Prostate gland (tissue), 2 donors: ENCODE results near the gene RHBDF2.

ENCODE experiments used
- POLR2A ChIP-seq: fragments of 450-650 bp; IDR thresholded peaks from one replicate; pipeline ENCODE4 v1.6.1; 2016; ENCODE audit warnings: antibody characterized with exemption, mild to moderate bottlenecking
- TF ChIP-seq, protein P1 (sequence below), 4 experiments: fragments of 200-600 bp in 2 of 4; fragments of 450-650 bp in 2 of 4; sonication (generic) in 2 of 4; IDR thresholded peaks; 1 replicate in 3 of 4; 2 replicates in 1 of 4; pipeline ENCODE4 v1.5.1; 2016 to 2019; ENCODE audit warnings: antibody characterized with exemption in 4 of 4, mild to moderate bottlenecking in 2 of 4, moderate library complexity in 2 of 4

DNA sequence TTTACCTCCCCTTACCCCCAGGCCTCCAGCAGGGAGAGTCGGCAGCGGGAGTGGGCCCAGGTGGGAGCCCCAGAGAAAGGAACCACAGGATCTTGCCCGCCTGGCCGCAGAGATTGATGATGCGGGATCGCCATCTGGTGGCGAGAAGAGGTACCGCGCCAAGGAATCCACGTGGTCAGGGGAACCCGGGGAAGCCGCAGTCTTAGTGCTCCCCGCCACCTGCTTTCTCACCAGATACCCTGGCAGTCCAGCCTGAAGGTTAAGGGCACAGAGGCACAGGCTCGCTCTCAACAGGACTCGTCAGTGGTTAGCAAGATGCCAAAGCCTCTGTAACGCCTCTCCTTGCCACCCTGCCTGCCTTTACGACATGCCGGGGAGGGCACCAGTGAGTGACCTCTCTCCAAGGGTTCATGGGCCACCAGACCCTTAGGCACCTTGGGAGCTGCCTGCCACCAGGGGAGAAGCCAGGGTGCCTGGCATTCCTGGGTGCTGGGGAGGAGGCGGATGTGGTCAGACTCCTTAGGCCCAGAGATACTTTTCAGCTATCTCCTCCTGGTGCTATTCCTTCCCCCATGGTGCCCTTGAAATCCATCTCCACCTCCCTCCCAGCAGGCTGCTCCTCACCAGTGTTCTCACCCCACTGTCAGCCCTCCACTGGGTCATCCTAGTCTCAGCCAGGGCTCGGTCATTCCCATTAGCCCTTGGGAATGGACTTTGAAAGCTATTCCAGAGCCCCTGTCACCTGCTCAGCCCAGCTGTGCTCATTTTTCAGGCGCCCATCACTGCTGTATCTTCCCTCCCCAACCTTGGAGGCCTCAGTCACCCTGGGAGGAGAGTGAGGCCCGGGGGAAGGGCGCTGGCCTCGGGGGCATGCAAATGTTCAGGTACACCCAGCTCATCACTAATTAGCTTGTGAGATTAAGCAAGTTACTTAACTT lies 5.5 kb upstream of the RHBDF2 start:
- TF ChIP-seq, protein P1, sequence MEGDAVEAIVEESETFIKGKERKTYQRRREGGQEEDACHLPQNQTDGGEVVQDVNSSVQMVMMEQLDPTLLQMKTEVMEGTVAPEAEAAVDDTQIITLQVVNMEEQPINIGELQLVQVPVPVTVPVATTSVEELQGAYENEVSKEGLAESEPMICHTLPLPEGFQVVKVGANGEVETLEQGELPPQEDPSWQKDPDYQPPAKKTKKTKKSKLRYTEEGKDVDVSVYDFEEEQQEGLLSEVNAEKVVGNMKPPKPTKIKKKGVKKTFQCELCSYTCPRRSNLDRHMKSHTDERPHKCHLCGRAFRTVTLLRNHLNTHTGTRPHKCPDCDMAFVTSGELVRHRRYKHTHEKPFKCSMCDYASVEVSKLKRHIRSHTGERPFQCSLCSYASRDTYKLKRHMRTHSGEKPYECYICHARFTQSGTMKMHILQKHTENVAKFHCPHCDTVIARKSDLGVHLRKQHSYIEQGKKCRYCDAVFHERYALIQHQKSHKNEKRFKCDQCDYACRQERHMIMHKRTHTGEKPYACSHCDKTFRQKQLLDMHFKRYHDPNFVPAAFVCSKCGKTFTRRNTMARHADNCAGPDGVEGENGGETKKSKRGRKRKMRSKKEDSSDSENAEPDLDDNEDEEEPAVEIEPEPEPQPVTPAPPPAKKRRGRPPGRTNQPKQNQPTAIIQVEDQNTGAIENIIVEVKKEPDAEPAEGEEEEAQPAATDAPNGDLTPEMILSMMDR (IDR thresholded peaks at IDR 0.05), result peak; percentile 88 to 98 (median 96)
- no peak for TF ChIP-seq POLR2A
